Breast epithelium (tissue), 4 donors: ENCODE measurements around the gene IL11. TPM values are rescaled to one million over a fixed set of nuclear protein-coding genes. Genes with fewer than 3 reads are reported as not detected.

ENCODE experiments used
- DNase-seq, 2 donors: peaks; one replicate each; pipeline ENCODE4 v3.0.0-alpha.2; 2019; ENCODE audit warnings: low spot score in 2 of 2
- H3K27ac ChIP-seq, 2 donors: fragments of 200-600 bp; sonication (generic) in 1 of 2; one replicate each; pipeline ENCODE4 v1.5.1; 2016 to 2019; ENCODE audit warnings: mild to moderate bottlenecking in 1 of 2
- H3K27me3 ChIP-seq, 2 donors: fragments of 200-600 bp; sonication (generic) in 1 of 2; one replicate each; pipeline versions ENCODE4 v1.5.1 to v1.6.0; 2017 to 2019; ENCODE audit warnings: control low read depth in 1 of 2, mild to moderate bottlenecking in 1 of 2
- H3K36me3 ChIP-seq: fragments of 200-600 bp; one replicate; pipeline ENCODE4 v1.5.1; 2019
- H3K4me1 ChIP-seq, 2 donors: fragments of 200-600 bp; sonication (generic); one replicate each; pipeline ENCODE4 v1.5.1; 2016 to 2019; ENCODE audit warnings: control low read depth in 1 of 2
- H3K4me3 ChIP-seq, 3 donors: fragments of 200-600 bp; sonication (generic); 1 replicate in 2 of 3; 2 replicates in 1 of 3; pipeline ENCODE4 v1.5.1; 2016 to 2019; ENCODE audit warnings: mild to moderate bottlenecking in 3 of 3, moderate library complexity in 2 of 3
- H3K9me3 ChIP-seq, 2 donors: fragments of 200-600 bp; sonication (generic) in 1 of 2; one replicate each; pipeline ENCODE4 v1.5.1; 2016 to 2019; ENCODE audit warnings: control low read depth in 1 of 2
- POLR2A ChIP-seq: fragments of 450-650 bp; IDR thresholded peaks from one replicate; pipeline ENCODE4 v1.6.1; 2016; ENCODE audit warnings: antibody characterized with exemption, mild to moderate bottlenecking, moderate library complexity
- POLR2AphosphoS5 ChIP-seq, 3 donors: sonication (generic); formaldehyde crosslinking; IDR thresholded peaks; one replicate each; pipeline ENCODE4 v1.6.1; 2017; ENCODE audit warnings: antibody characterized with exemption in 3 of 3
- intact Hi-C: fragments of 100-400 bp; cut with DNase I; formaldehyde crosslinking; loops from one replicate; pipeline ENCODE4 v1.15.1; 2023; ENCODE audit warnings: low total_unique reads
- total RNA-seq, 3 donors: library from RNA; depleted of rRNA; stranded (reverse); fragments of >200 nt; gene quantifications; one replicate each; pipeline ENCODE4 v1.1.0, GENCODE V29; 2016
- TF ChIP-seq, protein P1 (sequence below), 3 donors: fragments of 450-650 bp; IDR thresholded peaks; one replicate each; pipeline ENCODE4 v1.5.1; 2016 to 2017; ENCODE audit warnings: antibody characterized with exemption in 3 of 3, mild to moderate bottlenecking in 3 of 3, moderate library complexity in 3 of 3

Gene IL11
- total RNA-seq, 3 donors from 2014 or later, result 0.29 to 1.3 TPM; not detected in 1

DNA sequence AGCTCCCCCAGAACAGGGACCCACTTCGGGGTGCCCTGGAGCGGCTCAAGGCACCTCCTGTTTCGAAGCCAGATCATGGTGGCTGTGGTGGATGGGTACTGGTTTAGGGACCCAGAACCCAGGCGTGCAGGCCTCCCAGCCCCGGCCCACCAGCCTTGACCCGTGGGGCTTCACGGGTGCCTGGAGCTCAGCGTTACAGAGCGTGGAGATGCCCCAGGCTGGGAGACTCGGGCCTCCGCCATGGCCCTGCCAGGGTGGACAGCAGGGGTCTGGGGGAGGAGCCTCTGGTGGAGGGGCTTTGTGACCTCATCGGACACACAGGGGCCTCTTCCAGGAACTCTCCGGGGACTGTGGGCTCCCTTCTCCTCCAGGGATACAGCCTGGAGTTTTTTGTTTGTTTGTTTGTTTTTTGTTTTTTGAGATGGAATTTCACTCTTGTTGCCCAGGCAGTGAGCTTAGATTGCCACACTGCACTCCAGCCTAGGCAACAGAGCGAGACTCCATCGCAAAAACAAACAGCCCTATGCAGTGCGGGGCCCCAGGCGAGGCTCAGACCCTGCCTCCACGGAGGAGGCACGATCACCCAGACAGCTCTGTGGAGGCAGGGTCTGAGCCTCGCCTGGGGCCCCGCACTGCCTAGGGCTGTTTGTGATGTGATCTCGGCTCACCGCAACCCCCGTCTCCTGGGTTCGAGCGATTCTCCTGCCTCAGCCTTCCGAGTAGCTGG is 7.1 kb downstream of the IL11 start, which contains the start of gene GARIN5B:
Gene GARIN5B (minus strand): TSS at position 271 of the 727 bp plus-strand sequence. CDS start 194 bp downstream, at position 77.
- DNase-seq, result no peak
- no peak for TF ChIP-seq POLR2AphosphoS5 (IDR thresholded peaks at IDR 0.05)
- TF ChIP-seq, protein P1, sequence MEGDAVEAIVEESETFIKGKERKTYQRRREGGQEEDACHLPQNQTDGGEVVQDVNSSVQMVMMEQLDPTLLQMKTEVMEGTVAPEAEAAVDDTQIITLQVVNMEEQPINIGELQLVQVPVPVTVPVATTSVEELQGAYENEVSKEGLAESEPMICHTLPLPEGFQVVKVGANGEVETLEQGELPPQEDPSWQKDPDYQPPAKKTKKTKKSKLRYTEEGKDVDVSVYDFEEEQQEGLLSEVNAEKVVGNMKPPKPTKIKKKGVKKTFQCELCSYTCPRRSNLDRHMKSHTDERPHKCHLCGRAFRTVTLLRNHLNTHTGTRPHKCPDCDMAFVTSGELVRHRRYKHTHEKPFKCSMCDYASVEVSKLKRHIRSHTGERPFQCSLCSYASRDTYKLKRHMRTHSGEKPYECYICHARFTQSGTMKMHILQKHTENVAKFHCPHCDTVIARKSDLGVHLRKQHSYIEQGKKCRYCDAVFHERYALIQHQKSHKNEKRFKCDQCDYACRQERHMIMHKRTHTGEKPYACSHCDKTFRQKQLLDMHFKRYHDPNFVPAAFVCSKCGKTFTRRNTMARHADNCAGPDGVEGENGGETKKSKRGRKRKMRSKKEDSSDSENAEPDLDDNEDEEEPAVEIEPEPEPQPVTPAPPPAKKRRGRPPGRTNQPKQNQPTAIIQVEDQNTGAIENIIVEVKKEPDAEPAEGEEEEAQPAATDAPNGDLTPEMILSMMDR (IDR thresholded peaks at IDR 0.05), result no peak
- TF ChIP-seq POLR2A, result no peak
- no peak within 1 kb of the TSS for H3K27ac ChIP-seq
- no peaks in the 10 kb centered on the region for H3K36me3 ChIP-seq
- H3K4me3 ChIP-seq, result no peak within 1 kb of the TSS
- peaks cover 1 to 4% of the 10 kb centered on the region in 2 donors for H3K27me3 ChIP-seq
- intact Hi-C loops, result no loop called here
- no peaks in the 10 kb centered on the region for H3K9me3 ChIP-seq
- H3K4me1 ChIP-seq, result no peaks in the 10 kb centered on the region

DNA sequence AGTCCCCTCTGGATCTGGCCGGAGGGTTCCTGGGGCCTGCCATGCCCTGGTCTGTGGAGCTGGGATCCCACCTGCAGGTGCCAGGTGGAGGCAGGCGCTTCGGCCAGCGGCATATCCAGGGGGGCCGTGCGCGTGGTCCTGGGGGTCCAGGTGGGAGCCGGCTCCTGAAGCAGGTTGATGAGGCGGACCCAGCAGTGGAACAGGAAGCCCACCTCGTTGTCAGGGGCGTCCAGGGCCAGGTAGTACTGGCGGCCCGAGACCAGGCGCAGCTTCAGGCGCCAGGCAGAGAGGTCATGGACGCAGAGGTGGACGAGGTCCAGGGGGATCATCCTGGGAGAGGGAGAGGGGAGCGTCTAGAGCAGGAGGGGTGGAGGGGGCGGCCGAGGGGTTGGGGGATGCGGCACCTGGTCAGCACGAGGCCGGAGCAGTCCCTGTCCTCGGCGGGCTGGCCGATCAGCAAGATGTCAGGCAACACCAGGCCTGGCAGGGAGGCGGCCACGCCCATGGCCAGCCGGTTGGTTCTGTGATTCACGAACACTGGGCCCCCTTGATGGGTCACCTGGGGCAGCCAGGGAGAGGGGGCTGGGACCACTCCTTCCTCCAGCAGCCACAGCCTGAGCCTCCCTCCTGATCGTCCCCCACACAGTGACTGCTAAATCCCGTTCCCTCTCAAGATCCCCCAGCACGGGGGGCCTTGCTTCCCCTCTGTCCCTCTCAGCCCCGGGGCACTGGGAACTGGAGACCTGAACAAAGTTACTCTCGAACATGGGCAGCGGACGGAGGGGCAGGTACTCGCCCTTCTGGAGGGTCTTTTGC is 7.9 kb downstream of the IL11 start:
- H3K27ac ChIP-seq, result no peak overlapping the region
- H3K27me3 ChIP-seq, result no peaks in the 10 kb centered on the region
- TF ChIP-seq POLR2A (no peak), POLR2AphosphoS5 (IDR thresholded peaks at IDR 0.05) (no peak)
- TF ChIP-seq, protein P1 (IDR thresholded peaks at IDR 0.05), result no peak
- H3K9me3 ChIP-seq, result no peaks in the 10 kb centered on the region
- no peak for DNase-seq
- intact Hi-C loops, result no loop called here
- no peaks in the 10 kb centered on the region for H3K36me3 ChIP-seq
- H3K4me1 ChIP-seq, result no peaks in the 10 kb centered on the region
- no peak overlapping the region for H3K4me3 ChIP-seq

DNA sequence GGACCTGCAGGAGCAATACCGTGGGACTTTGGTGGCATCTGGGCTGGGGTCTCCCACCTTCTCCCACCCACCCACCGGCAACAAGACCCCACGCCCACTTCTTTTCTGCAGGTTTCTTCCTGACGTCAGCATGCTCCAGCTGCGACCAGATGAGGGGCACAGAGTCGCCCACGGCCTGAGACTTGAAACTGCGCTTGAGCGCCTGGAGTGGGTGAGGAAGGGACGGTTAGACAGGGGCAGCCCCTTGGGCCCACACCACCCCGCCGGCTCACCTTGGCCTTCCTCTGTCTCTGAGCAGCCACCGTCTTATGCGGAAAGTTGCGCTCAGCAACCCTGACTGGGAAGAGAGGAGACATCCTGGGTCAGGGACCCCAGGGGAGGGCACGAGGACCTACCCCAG is 9.4 kb downstream of the IL11 start:
- Histone ChIP-seq H3K36me3 (no peaks in the 10 kb centered on the region), H3K9me3 (no peaks in the 10 kb centered on the region), H3K4me3 (no peak overlapping the region), H3K27me3 (no peaks in the 10 kb centered on the region), H3K27ac (no peak overlapping the region), H3K4me1 (no peaks in the 10 kb centered on the region)
- TF ChIP-seq, protein P1 (IDR thresholded peaks at IDR 0.05), result no peak
- TF ChIP-seq POLR2AphosphoS5 (IDR thresholded peaks at IDR 0.05), result no peak
- TF ChIP-seq POLR2A, result no peak
- DNase-seq, result no peak
- intact Hi-C loops, result no loop called here

DNA sequence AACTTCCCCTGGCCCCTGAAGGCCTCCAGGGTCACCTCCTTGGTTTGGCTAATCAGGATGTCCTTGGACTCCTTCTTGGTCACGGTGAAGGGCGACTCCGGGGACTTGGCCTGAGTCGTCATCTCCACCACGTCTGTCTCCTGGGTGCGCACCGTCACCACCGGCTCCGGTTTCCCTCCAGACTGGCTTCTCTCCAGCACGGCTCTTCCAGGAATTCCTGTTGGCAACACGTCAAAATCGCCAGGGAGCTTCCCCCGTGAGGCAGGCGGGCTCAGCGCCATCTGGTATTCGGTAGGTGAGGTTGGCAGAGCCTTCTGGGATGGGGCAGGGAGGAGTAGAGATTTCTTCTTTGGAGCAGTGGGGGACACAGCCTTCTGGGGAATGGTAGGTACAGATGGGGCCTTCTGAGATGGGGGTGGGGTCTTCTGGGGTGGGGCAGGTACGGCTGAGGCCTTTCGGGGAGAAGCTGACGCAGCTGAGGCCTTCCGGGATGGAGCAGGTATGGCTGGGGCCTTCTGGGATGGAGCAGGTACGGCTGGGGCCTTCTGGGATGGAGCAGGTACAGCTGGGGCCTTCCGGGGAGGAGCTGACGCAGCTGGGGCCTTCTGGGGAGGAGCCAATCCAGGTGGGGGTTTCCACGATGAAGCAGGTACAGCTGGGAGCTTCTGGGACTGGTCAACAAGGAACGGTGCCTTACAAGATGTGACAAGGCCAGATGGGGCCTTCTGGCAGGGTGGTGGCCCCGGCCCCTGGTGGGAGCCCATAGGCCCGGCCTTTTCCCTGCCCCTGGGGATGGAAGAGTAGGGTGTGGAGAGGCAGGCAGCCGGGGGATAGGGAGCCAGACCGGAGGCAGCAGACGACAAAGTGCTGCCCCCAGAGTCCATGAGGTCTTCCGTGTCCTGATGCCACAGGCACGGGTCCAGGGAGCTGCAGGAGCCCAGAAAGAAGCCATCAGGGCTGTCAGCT is 11.0 kb downstream of the IL11 start:
- TF ChIP-seq POLR2AphosphoS5 (IDR thresholded peaks at IDR 0.05), result no peak
- TF ChIP-seq POLR2A, result no peak
- TF ChIP-seq, protein P1 (IDR thresholded peaks at IDR 0.05), result no peak
- no peak for DNase-seq

More for the DNA sequence above, 11.0 kb downstream of the IL11 start:
- Histone ChIP-seq H3K27ac (no peak overlapping the region), H3K4me3 (no peak overlapping the region), H3K36me3 (no peaks in the 10 kb centered on the region), H3K9me3 (no peaks in the 10 kb centered on the region), H3K27me3 (peaks cover 0 to 4% of the 10 kb centered on the region in 2 donors), H3K4me1 (peaks cover 0 to 3% of the 10 kb centered on the region in 2 donors)
- intact Hi-C loops, result no loop called here
